Kidney tubule cell (primary cell): ENCODE measurements around the gene AP1M2.

Experiments
- DNase-seq: peaks from one replicate; pipeline ENCODE4 v3.0.0-alpha.2; 2018; ENCODE audit warnings: low spot score

AP1M2 gene

GRCh38 chr19:10587022-10587838 is at the start of gene AP1M2:
TSS of gene AP1M2 (minus strand) at chr19:10587312. CDS start at chr19:10587231, 81 bp downstream.
- peak; percentile 55 for DNase-seq

DNA sequence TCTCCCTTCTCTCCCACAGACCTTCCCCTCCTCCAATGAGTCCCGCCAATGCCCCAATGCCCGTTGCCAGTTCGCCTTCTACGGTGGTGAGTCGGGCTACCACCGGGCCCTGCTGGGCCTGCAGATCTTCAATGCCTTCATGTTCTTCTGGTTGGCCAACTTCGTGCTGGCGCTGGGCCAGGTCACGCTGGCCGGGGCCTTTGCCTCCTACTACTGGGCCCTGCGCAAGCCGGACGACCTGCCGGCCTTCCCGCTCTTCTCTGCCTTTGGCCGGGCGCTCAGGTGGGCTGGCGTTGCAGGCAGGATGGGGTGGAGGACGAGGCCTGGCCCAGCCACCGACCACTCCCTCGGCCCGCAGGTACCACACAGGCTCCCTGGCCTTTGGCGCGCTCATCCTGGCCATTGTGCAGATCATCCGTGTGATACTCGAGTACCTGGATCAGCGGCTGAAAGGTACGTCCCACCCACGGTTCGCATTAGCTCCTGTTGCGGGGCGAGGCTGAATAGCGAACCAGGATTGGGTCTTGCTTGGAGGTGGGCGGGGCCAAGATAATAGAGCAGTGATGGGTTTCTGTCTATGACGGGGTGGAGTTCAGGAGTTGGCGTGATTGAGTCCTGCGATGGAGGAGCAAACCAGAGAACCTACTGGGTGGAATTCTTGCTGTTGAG is 49.3 kb upstream of the AP1M2 start:
- DNase-seq = no peak

- no peak for DNase-seq
Observed at GRCh38 chr19:10634963-10635362, 47.9 kb upstream of the AP1M2 start.

DNA sequence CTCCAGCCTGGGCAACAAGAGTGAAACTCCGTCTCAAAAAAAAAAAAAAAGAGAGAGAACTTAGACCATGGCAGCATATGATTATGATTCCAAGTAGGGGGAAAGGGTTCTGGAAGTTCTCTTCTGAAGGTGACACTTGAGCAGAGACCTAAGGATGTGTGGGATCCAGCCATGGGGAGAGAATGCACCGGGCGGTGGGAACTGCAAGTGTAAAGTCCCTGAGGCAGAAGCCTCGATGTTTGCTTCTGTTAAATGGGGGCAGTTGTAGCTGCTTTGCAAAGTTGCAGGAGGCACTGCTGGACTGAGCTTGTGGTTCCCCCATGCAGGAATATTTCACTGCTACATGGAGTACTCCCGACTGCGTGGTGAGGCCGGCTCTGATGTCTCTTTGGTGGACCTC is 47.3 kb upstream of the AP1M2 start:
- no peak for DNase-seq

GRCh38 chr19:10631874-10632273 is 44.8 kb upstream of the AP1M2 start:
- DNase-seq = no peak

- DNase-seq = no peak
Observed at GRCh38 chr19:10625762-10626138, 38.6 kb upstream of the AP1M2 start.

DNA sequence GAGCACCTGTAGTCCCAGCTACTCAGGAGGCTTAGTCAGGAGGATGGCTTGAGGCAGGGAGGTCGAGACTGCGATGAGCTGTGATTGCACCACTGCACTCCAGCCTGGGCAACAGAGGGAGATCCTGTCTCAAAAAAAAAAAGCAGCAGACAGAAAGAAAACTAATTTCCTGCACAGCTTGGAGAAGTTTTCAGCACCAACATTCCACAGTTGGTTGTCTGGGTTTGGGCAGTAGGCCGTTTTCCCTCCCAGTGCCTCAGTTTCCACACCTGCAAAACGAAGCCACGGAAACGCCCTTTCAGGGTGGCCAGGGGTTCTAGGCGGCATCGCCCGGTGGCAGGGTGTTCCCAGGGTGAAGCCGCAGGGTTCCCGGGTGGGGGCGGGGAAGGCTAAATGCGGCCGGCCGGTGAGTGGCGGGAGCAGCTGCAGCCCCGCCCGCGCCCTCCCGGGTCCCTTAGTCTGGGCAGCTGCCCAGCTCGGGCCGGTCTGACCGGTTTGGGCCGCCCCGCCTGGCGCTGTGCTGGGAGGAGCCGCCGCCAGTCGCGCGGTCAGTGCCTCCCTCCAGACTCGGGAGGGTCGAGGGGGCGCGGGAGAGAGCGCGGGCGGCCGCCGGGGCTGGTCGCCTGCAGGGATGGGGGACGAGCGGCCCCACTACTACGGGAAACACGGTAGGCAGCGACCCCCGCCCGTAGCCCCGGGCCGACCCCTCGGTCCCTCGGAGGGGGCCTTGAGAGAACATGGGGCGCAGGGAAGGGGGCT is 38.1 kb upstream of the AP1M2 start, which contains the start of gene SLC44A2:
Gene SLC44A2 (plus strand): TSS at position 551 of the 759 bp plus-strand sequence. CDS start 81 bp downstream, at position 632.
- peak; percentile 83 for DNase-seq

DNA sequence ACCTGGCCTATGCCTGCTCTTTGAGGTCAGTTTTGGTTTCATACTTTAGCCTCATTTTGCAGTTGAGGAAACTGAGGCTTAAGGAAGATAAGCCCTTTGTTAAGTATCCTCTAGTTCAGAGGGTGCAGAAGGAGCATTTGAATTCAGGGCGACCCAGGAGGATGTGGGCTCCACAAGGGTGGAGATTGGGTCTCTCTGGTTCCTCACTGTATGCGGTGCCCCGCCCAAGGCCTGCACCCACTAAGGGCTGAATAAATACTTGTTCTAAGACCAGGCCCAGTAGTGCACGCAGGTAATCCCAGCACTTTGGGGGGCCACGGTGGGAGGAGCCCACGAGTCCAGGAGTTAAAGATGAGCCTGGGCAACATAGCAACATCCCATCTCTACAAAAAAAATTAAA is 37.5 kb upstream of the AP1M2 start:
- no peak for DNase-seq

- no peak for DNase-seq
Observed at GRCh38 chr19:10621966-10622365, 34.9 kb upstream of the AP1M2 start.

- peak; percentile 45 for DNase-seq
Observed at GRCh38 chr19:10620786-10621185, 33.7 kb upstream of the AP1M2 start.

DNA sequence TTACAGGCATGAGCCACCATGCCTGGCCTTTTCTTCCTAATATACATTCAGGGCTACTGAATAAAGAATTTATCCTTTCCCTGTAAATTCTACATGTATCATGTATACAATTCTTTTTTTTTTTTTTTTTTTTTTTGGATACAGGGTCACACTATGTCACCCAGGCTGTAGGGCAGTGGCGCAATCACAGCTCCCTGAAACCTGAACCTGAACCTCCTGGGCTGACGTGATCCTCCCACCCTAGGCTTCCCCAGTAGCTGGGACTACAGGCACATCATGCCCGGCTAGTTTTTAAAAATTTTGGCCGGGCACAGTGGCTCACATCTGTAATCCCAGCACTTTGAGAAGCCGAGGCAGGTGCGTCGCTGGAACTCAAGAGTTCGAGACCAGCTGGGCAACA is 31.7 kb upstream of the AP1M2 start:
- DNase-seq = no peak

GRCh38 chr19:10617409-10618121 is 30.5 kb upstream of the AP1M2 start:
- peak; percentile 93 for DNase-seq

- no peak for DNase-seq
Observed at GRCh38 chr19:10615429-10616023, 28.4 kb upstream of the AP1M2 start.

GRCh38 chr19:10612499-10613119 is 25.5 kb upstream of the AP1M2 start:
- DNase-seq = no peak

- no peak for DNase-seq
Observed at GRCh38 chr19:10611907-10612306, 24.8 kb upstream of the AP1M2 start.

DNA sequence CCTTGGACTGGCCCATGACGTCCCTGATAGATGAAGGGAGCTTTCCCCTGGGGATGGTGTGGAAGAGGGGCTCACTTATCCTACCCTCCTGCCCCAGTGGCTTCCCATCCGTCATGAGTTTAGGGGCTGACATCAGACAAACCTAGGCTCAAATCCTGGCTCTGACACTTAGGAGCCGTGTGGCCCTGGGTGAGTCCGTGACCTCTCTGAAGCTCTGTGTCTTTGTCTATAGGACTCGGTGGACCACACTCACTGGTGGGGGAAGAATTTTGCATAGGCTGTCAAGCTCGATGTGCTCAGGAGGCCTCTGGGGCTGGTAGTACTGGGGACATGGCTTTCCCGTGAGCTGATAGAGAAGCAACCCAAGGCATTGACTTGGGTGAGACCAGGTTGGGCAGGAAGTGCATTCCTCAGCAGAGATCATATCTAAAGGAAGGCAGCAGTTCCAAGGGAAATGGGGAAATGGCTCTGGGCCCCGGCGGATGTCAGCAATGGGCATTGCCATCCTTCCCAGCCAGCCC is 17.4 kb upstream of the AP1M2 start:
- no peak for DNase-seq

- DNase-seq = no peak
Observed at GRCh38 chr19:10603873-10604459, 16.9 kb upstream of the AP1M2 start.

DNA sequence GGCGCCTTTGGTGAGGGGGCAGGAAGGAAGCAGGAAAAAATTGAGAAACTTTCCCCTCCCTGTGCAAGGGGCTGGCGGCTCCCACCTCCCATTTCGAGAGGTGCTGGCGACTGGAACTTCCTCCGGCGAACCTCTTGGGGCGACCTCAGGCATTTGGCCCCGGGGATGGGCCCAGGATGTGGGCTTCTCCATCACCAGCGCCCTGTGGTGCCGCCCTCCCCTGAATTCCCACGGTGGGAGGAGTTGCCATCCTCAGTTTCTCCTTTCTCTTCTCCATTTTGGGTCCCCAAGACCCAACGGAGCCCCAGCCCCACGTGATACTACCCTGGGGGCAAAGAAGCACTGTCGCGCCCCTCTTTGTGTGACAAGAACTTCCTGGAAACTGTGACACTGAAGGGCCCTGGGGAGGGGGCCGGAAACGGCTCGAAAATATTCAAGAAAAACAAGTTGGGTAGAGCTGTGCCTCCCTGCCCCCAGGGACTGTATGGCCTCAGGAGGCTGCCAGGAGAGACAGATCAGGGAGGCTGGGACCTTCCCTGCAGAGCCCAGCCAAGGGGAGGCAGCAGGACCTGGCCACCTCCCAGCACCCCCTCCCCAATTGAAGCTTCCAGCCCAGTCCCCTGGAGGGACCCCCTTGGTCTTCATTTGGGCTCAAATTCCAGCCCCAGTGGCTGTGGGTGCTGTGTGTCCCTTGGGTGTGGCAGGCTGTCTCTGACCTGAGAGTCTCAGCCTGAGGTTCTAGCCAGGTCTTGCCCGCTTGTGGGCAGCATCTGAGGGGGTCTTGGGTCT is 16.2 kb upstream of the AP1M2 start:
- no peak for DNase-seq

GRCh38 chr19:10602330-10603083 is 15.4 kb upstream of the AP1M2 start:
- peak; percentile 71 for DNase-seq
